Retinal pigment epithelial cell (primary cell): ENCODE data around the gene ZFYVE28.

Experiments used
- DNase-seq: peaks from one replicate; pipeline ENCODE4 v3.0.0-alpha.2; 2010; ENCODE audit warnings: low read depth
- H3K4me3 ChIP-seq: 2 replicates; pipeline ENCODE4 v1.5.1; 2011; ENCODE audit warnings: mild to moderate bottlenecking, low read length, control low read depth, moderate library complexity
- CTCF ChIP-seq: conservative IDR thresholded peaks from 2 replicates; pipeline ENCODE4 v1.5.1; 2011; ENCODE audit warnings: low read depth, low read length, control low read depth, inconsistent platforms

ZFYVE28 gene

GRCh38 chr4:2274320-2275043 lies 144.0 kb downstream of the ZFYVE28 start:
- no peak for DNase-seq
- no peak for TF ChIP-seq CTCF
- H3K4me3 ChIP-seq = no peak overlapping the region

GRCh38 chr4:2273657-2274319 lies 144.7 kb downstream of the ZFYVE28 start:
- no peak for TF ChIP-seq CTCF
- no peak for DNase-seq
- no peak overlapping the region for H3K4me3 ChIP-seq

- no peak for TF ChIP-seq CTCF
- no peak overlapping the region for H3K4me3 ChIP-seq
- DNase-seq = no peak
Measured at GRCh38 chr4:2273221-2273620, 145.2 kb downstream of the ZFYVE28 start.

GRCh38 chr4:2272828-2273120 lies 145.7 kb downstream of the ZFYVE28 start:
- no peak for TF ChIP-seq CTCF
- no peak overlapping the region for H3K4me3 ChIP-seq
- DNase-seq = no peak

- H3K4me3 ChIP-seq = no peak overlapping the region
- DNase-seq = no peak
- TF ChIP-seq CTCF = no peak
Measured at GRCh38 chr4:2272026-2272827, 146.2 kb downstream of the ZFYVE28 start.

GRCh38 chr4:2271279-2272025 lies 147.0 kb downstream of the ZFYVE28 start:
- H3K4me3 ChIP-seq = no peak overlapping the region
- no peak for DNase-seq
- no peak for TF ChIP-seq CTCF
